A673 (cell line): ENCODE data around the gene RBM19.

Experiments used
- CTCF ChIP-seq: fragments of 300-800, 200-600 bp; sonication (generic); conservative IDR thresholded peaks from 2 replicates; pipeline ENCODE4 v1.5.1; 2017; ENCODE audit warnings: low read depth, mild to moderate bottlenecking, antibody characterized with exemption, low read length, moderate library complexity, mixed read lengths
- EZH2 ChIP-seq: fragments of 200-600 bp; sonication (generic); IDR thresholded peaks from 2 replicates; pipeline ENCODE4 v1.6.1; 2017; ENCODE audit warnings: borderline replicate concordance, low read depth, mild to moderate bottlenecking, mixed read lengths, antibody characterized with exemption, low read length; ENCODE audit not compliant: poor library complexity, severe bottlenecking

- no peak for TF ChIP-seq CTCF
- TF ChIP-seq EZH2: no peak
These were observed 123.4 kb downstream of the RBM19 start for GRCh38 chr12:113842699-113843098.
